ENCODE data around the gene TNRC18.

The TNRC18 gene

GRCh38 chr7:5348134-5349004 lies 75.3 kb downstream of the TNRC18 start:
- no peak for ATAC-seq
- no peak for TF ChIP-seq CSRNP3 (CRISPR knock-in tag; IDR thresholded peaks at IDR 0.05)
- TF ChIP-seq ZNF8 (CRISPR knock-in tag; IDR thresholded peaks at IDR 0.05) = no peak
- no peak for TF ChIP-seq PATZ1 (CRISPR knock-in tag; IDR thresholded peaks at IDR 0.05; ENCODE audit: borderline replicate concordance)
- TF ChIP-seq ZC3H10 (CRISPR knock-in tag; IDR thresholded peaks at IDR 0.05) = no peak
- no peak for TF ChIP-seq ZFP30 (CRISPR knock-in tag; IDR thresholded peaks at IDR 0.05)
- no peak for TF ChIP-seq OSR1 (CRISPR knock-in tag; IDR thresholded peaks at IDR 0.05)
- TF ChIP-seq ISL1 (CRISPR knock-in tag; IDR thresholded peaks at IDR 0.05) = no peak
- TF ChIP-seq BACH2 (CRISPR knock-in tag; IDR thresholded peaks at IDR 0.05; ENCODE audit: borderline replicate concordance) = no peak

- TF ChIP-seq ZNF70 (CRISPR knock-in tag; IDR thresholded peaks at IDR 0.05) (no peak), CSRNP3 (CRISPR knock-in tag; IDR thresholded peaks at IDR 0.05) (no peak), ISL1 (CRISPR knock-in tag; IDR thresholded peaks at IDR 0.05) (no peak), POU6F1 (CRISPR knock-in tag; IDR thresholded peaks at IDR 0.05; ENCODE audit: borderline replicate concordance, low read depth) (no peak), TOX (CRISPR knock-in tag; IDR thresholded peaks at IDR 0.05; ENCODE audit: borderline replicate concordance) (no peak), GLIS3 (CRISPR knock-in tag; IDR thresholded peaks at IDR 0.05) (no peak), ZNF8 (CRISPR knock-in tag; IDR thresholded peaks at IDR 0.05) (no peak), OSR1 (CRISPR knock-in tag; IDR thresholded peaks at IDR 0.05) (no peak), SNAI2 (CRISPR knock-in tag; IDR thresholded peaks at IDR 0.05) (no peak), BACH2 (CRISPR knock-in tag; IDR thresholded peaks at IDR 0.05; ENCODE audit: borderline replicate concordance) (no peak), CREB5 (CRISPR knock-in tag; IDR thresholded peaks at IDR 0.05; ENCODE audit: low read depth) (no peak), ZFP30 (CRISPR knock-in tag; IDR thresholded peaks at IDR 0.05) (no peak), ZFP3 (CRISPR knock-in tag; IDR thresholded peaks at IDR 0.05) (no peak), ZNF565 (CRISPR knock-in tag; conservative IDR thresholded peaks at IDR 0.05; ENCODE audit: low read depth) (no peak), TCF4 (CRISPR knock-in tag; IDR thresholded peaks at IDR 0.05; ENCODE audit: borderline replicate concordance) (no peak), TSHZ2 (CRISPR knock-in tag; IDR thresholded peaks at IDR 0.05) (no peak), CSDC2 (CRISPR knock-in tag; IDR thresholded peaks at IDR 0.05) (no peak), ZC3H10 (CRISPR knock-in tag; IDR thresholded peaks at IDR 0.05) (no peak), ESRRG (CRISPR knock-in tag; IDR thresholded peaks at IDR 0.05) (no peak), RARB (CRISPR knock-in tag; IDR thresholded peaks at IDR 0.05) (no peak)
- ATAC-seq = no peak
Observed at GRCh38 chr7:5345671-5346070, 78.0 kb downstream of the TNRC18 start.
